Inferior parietal cortex (tissue), 1 donor: ENCODE measurements around the gene CMKLR1.

Experiments used
- DNase-seq: peaks from one replicate; pipeline ENCODE4 v3.0.0-alpha.2; 2016; ENCODE audit errors: extremely low spot score

The CMKLR1 gene

GRCh38 chr12:108267450-108267849 is 71.7 kb downstream of the CMKLR1 start:
- DNase-seq = no peak

- no peak for DNase-seq
These were observed 73.0 kb downstream of the CMKLR1 start for GRCh38 chr12:108266131-108266530.

- DNase-seq = no peak
These were observed 73.6 kb downstream of the CMKLR1 start for GRCh38 chr12:108265505-108265904.

- DNase-seq = no peak
These were observed 78.1 kb downstream of the CMKLR1 start for GRCh38 chr12:108260969-108261368.

- DNase-seq = no peak
These were observed 79.1 kb downstream of the CMKLR1 start for GRCh38 chr12:108260039-108260438.

GRCh38 chr12:108257610-108258106 is 81.5 kb downstream of the CMKLR1 start:
- no peak for DNase-seq

GRCh38 chr12:108257004-108257403 is 82.1 kb downstream of the CMKLR1 start:
- no peak for DNase-seq

- DNase-seq = no peak
These were observed 83.9 kb downstream of the CMKLR1 start for GRCh38 chr12:108255252-108255602.

- DNase-seq = no peak
These were observed 84.4 kb downstream of the CMKLR1 start for GRCh38 chr12:108254517-108255251.

GRCh38 chr12:108254030-108254429 is 85.1 kb downstream of the CMKLR1 start:
- no peak for DNase-seq

GRCh38 chr12:108253540-108253939 is 85.6 kb downstream of the CMKLR1 start:
- no peak for DNase-seq

GRCh38 chr12:108252523-108252922 is 86.6 kb downstream of the CMKLR1 start:
- DNase-seq = no peak

GRCh38 chr12:108248011-108248410 is 91.1 kb downstream of the CMKLR1 start:
- no peak for DNase-seq

GRCh38 chr12:108247130-108247529 is 92.0 kb downstream of the CMKLR1 start:
- no peak for DNase-seq

GRCh38 chr12:108241986-108242703 is 97.0 kb downstream of the CMKLR1 start:
- no peak for DNase-seq

GRCh38 chr12:108240928-108241327 is 98.2 kb downstream of the CMKLR1 start:
- no peak for DNase-seq

- no peak for DNase-seq
These were observed 98.9 kb downstream of the CMKLR1 start for GRCh38 chr12:108240027-108240785.

GRCh38 chr12:108239378-108239777 is 99.7 kb downstream of the CMKLR1 start:
- DNase-seq = no peak

- DNase-seq = no peak
These were observed 100.6 kb downstream of the CMKLR1 start for GRCh38 chr12:108238474-108238873.
